Measurements from ENCODE around the gene PTPRG. TPM values are rescaled to one million over a fixed set of nuclear protein-coding genes. Genes with fewer than 3 reads are reported as not detected.

PTPRG gene
- total and polyA plus RNA-seq, 2 experiments from 2014 or later = 24.4 to 131 TPM

DNA sequence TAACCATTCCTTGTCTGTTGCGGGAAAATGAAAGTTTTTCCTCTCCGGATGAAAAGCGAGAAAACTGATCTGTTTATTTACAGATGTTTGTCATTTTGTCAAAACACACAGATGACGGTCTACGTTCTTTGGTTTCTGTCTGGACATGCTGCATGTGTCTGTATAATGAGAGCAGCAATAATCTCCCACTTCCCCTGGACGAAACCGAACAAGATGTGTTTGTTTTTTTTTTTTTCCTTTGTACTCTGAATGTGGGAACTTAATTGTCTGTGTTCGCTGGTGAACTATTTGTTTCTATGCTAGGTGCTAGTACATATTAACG, 33.6 kb downstream of the PTPRG start:
- Histone ChIP-seq H4K20me1 (replicated peaks; ENCODE audit: insufficient read depth) (peaks cover 61% of the 10 kb centered on the region), H3K4me2 (no peak overlapping the region), H3F3A (replicated peaks; ENCODE audit: low read depth) (0 out of 2 replicates have a peak, but pooled peaks cover 3% of the 10 kb centered on the region), H2AFZ (no peak overlapping the region), H3K27me3 (ENCODE audit: insufficient read depth) (no peaks in the 10 kb centered on the region), H3K27ac (ENCODE audit: low read depth) (no peak overlapping the region), H3K79me2 (replicated peaks; ENCODE audit: insufficient read depth) (peaks cover 100% of the 10 kb centered on the region), H3K4me1 (ENCODE audit: insufficient read depth) (peaks cover 63% of the 10 kb centered on the region), H3K9me2 (ENCODE audit: insufficient read depth) (no peaks in the 10 kb centered on the region), H3K4me3 (no peak overlapping the region), H3K36me3 (ENCODE audit: insufficient read depth) (no peaks in the 10 kb centered on the region)
- no peak for DNase-seq (ENCODE audit: low spot score)
- ATAC-seq = no peak
- no peaks in the 10 kb centered on the region for H3K9me3 Mint-ChIP-seq
- 0 out of 2 replicates have a peak overlapping the region, but pooled peaks have one; percentile 19 for H3K27ac Mint-ChIP-seq
- H3K4me3 Mint-ChIP-seq = no peak overlapping the region
- peaks cover 10% of the 10 kb centered on the region; the same call in 2 of the 3 replicates for H3K36me3 Mint-ChIP-seq (ENCODE audit: low read depth)
- peaks cover 69% of the 10 kb centered on the region for H3K4me1 Mint-ChIP-seq
- TF ChIP-seq EZH2phosphoT487 (IDR thresholded peaks at IDR 0.05; ENCODE audit: unreplicated experiment) (no peak), STAT1 (IDR thresholded peaks at IDR 0.05; ENCODE audit: unreplicated experiment) (no peak), ZNF114 (CRISPR knock-in tag; IDR thresholded peaks at IDR 0.05) (no peak), EZH2 (IDR thresholded peaks at IDR 0.05; ENCODE audit: low read depth, unreplicated experiment) (no peak), NANOG (IDR thresholded peaks at IDR 0.05; ENCODE audit: borderline replicate concordance) (no peak), CREB1 (CRISPR knock-in tag; IDR thresholded peaks at IDR 0.05; ENCODE audit: low read depth) (no peak), POLR2AphosphoS5 (IDR thresholded peaks at IDR 0.05; ENCODE audit: low read depth) (no peak), ZNF331 (CRISPR knock-in tag; IDR thresholded peaks at IDR 0.05; ENCODE audit: low read depth) (no peak), JUNB (IDR thresholded peaks at IDR 0.05; ENCODE audit: unreplicated experiment) (no peak)
- TF ChIP-seq, protein P1, sequence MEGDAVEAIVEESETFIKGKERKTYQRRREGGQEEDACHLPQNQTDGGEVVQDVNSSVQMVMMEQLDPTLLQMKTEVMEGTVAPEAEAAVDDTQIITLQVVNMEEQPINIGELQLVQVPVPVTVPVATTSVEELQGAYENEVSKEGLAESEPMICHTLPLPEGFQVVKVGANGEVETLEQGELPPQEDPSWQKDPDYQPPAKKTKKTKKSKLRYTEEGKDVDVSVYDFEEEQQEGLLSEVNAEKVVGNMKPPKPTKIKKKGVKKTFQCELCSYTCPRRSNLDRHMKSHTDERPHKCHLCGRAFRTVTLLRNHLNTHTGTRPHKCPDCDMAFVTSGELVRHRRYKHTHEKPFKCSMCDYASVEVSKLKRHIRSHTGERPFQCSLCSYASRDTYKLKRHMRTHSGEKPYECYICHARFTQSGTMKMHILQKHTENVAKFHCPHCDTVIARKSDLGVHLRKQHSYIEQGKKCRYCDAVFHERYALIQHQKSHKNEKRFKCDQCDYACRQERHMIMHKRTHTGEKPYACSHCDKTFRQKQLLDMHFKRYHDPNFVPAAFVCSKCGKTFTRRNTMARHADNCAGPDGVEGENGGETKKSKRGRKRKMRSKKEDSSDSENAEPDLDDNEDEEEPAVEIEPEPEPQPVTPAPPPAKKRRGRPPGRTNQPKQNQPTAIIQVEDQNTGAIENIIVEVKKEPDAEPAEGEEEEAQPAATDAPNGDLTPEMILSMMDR (conservative IDR thresholded peaks at IDR 0.05; ENCODE audit: low read depth in 2 of 2) = no peak
- TF ChIP-seq, protein P2, sequence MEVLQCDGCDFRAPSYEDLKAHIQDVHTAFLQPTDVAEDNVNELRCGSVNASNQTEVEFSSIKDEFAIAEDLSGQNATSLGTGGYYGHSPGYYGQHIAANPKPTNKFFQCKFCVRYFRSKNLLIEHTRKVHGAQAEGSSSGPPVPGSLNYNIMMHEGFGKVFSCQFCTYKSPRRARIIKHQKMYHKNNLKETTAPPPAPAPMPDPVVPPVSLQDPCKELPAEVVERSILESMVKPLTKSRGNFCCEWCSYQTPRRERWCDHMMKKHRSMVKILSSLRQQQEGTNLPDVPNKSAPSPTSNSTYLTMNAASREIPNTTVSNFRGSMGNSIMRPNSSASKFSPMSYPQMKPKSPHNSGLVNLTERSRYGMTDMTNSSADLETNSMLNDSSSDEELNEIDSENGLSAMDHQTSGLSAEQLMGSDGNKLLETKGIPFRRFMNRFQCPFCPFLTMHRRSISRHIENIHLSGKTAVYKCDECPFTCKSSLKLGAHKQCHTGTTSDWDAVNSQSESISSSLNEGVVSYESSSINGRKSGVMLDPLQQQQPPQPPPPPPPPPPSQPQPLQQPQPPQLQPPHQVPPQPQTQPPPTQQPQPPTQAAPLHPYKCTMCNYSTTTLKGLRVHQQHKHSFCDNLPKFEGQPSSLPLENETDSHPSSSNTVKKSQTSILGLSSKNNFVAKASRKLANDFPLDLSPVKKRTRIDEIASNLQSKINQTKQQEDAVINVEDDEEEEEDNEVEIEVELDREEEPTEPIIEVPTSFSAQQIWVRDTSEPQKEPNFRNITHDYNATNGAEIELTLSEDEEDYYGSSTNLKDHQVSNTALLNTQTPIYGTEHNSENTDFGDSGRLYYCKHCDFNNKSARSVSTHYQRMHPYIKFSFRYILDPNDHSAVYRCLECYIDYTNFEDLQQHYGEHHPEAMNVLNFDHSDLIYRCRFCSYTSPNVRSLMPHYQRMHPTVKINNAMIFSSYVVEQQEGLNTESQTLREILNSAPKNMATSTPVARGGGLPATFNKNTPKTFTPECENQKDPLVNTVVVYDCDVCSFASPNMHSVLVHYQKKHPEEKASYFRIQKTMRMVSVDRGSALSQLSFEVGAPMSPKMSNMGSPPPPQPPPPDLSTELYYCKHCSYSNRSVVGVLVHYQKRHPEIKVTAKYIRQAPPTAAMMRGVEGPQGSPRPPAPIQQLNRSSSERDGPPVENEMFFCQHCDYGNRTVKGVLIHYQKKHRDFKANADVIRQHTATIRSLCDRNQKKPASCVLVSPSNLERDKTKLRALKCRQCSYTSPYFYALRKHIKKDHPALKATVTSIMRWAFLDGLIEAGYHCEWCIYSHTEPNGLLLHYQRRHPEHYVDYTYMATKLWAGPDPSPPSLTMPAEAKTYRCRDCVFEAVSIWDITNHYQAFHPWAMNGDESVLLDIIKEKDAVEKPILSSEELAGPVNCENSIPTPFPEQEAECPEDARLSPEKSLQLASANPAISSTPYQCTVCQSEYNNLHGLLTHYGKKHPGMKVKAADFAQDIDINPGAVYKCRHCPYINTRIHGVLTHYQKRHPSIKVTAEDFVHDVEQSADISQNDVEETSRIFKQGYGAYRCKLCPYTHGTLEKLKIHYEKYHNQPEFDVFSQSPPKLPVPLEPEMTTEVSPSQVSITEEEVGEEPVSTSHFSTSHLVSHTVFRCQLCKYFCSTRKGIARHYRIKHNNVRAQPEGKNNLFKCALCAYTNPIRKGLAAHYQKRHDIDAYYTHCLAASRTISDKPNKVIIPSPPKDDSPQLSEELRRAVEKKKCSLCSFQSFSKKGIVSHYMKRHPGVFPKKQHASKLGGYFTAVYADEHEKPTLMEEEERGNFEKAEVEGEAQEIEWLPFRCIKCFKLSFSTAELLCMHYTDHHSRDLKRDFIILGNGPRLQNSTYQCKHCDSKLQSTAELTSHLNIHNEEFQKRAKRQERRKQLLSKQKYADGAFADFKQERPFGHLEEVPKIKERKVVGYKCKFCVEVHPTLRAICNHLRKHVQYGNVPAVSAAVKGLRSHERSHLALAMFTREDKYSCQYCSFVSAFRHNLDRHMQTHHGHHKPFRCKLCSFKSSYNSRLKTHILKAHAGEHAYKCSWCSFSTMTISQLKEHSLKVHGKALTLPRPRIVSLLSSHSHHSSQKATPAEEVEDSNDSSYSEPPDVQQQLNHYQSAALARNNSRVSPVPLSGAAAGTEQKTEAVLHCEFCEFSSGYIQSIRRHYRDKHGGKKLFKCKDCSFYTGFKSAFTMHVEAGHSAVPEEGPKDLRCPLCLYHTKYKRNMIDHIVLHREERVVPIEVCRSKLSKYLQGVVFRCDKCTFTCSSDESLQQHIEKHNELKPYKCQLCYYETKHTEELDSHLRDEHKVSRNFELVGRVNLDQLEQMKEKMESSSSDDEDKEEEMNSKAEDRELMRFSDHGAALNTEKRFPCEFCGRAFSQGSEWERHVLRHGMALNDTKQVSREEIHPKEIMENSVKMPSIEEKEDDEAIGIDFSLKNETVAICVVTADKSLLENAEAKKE (CRISPR knock-in tag; IDR thresholded peaks at IDR 0.05) = no peak
- TF ChIP-seq, protein P3, sequence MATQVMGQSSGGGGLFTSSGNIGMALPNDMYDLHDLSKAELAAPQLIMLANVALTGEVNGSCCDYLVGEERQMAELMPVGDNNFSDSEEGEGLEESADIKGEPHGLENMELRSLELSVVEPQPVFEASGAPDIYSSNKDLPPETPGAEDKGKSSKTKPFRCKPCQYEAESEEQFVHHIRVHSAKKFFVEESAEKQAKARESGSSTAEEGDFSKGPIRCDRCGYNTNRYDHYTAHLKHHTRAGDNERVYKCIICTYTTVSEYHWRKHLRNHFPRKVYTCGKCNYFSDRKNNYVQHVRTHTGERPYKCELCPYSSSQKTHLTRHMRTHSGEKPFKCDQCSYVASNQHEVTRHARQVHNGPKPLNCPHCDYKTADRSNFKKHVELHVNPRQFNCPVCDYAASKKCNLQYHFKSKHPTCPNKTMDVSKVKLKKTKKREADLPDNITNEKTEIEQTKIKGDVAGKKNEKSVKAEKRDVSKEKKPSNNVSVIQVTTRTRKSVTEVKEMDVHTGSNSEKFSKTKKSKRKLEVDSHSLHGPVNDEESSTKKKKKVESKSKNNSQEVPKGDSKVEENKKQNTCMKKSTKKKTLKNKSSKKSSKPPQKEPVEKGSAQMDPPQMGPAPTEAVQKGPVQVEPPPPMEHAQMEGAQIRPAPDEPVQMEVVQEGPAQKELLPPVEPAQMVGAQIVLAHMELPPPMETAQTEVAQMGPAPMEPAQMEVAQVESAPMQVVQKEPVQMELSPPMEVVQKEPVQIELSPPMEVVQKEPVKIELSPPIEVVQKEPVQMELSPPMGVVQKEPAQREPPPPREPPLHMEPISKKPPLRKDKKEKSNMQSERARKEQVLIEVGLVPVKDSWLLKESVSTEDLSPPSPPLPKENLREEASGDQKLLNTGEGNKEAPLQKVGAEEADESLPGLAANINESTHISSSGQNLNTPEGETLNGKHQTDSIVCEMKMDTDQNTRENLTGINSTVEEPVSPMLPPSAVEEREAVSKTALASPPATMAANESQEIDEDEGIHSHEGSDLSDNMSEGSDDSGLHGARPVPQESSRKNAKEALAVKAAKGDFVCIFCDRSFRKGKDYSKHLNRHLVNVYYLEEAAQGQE (IDR thresholded peaks at IDR 0.05; ENCODE audit: unreplicated experiment) = no peak
- TF ChIP-seq, protein P4, sequence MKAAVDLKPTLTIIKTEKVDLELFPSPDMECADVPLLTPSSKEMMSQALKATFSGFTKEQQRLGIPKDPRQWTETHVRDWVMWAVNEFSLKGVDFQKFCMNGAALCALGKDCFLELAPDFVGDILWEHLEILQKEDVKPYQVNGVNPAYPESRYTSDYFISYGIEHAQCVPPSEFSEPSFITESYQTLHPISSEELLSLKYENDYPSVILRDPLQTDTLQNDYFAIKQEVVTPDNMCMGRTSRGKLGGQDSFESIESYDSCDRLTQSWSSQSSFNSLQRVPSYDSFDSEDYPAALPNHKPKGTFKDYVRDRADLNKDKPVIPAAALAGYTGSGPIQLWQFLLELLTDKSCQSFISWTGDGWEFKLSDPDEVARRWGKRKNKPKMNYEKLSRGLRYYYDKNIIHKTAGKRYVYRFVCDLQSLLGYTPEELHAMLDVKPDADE (IDR thresholded peaks at IDR 0.05) = no peak
- H3K27me3 Mint-ChIP-seq (ENCODE audit: insufficient read depth, low read depth, poor library complexity) = peaks cover 11% of the 10 kb centered on the region

Measured in GM23338 (cell line).